Nephron (organoid): ENCODE results near the gene ESRRB.
A peak's percentile ranks its signal among the peaks of the same experiment; 100 is the strongest.

ENCODE experiments used
- H3K27ac Mint-ChIP-seq, 3 experiments: 2 replicates each; pipeline ENCODE4 v1.8.0; 2020; ENCODE audit warnings: mixed read lengths in 3 of 3, mild to moderate bottlenecking in 2 of 3, moderate library complexity in 1 of 3
- H3K27me3 Mint-ChIP-seq: 2 replicates; pipeline ENCODE4 v1.8.0; 2021; ENCODE audit warnings: low read depth, mild to moderate bottlenecking, moderate library complexity, mixed read lengths
- H3K36me3 Mint-ChIP-seq: 2 replicates; pipeline ENCODE4 v1.8.0; 2020; ENCODE audit warnings: low read depth, mixed read lengths
- H3K4me1 Mint-ChIP-seq: 2 replicates; pipeline ENCODE4 v1.8.0; 2020; ENCODE audit warnings: mixed read lengths
- H3K4me3 Mint-ChIP-seq, 3 experiments: 2 replicates each; pipeline ENCODE4 v1.8.0; 2020; ENCODE audit warnings: mild to moderate bottlenecking in 3 of 3, mixed read lengths in 3 of 3, moderate library complexity in 2 of 3
- H3K9me3 Mint-ChIP-seq: 2 replicates; pipeline ENCODE4 v1.8.0; 2020; ENCODE audit warnings: mixed read lengths
- CTCF ChIP-seq, 3 experiments: fragments of 200-600 bp; sonication (generic); IDR thresholded peaks; one replicate each; pipeline ENCODE4 v1.5.0; 2021; ENCODE audit warnings: antibody characterized with exemption in 3 of 3; ENCODE audit not compliant: unreplicated experiment in 3 of 3

ESRRB gene

GRCh38 chr14:76495983-76496382 is 120.0 kb downstream of the ESRRB start:
- Mint-ChIP-seq H3K27me3 (peaks cover 7% of the 10 kb centered on the region), H3K9me3 (no peaks in the 10 kb centered on the region), H3K4me3 (no peak overlapping the region), H3K27ac (peak overlapping the region in 2 of 3 experiments; percentile 5 to 16), H3K4me1 (peaks cover 22% of the 10 kb centered on the region), H3K36me3 (no peaks in the 10 kb centered on the region)
- TF ChIP-seq CTCF (IDR thresholded peaks at IDR 0.05; ENCODE audit: unreplicated experiment in 3 of 3): no peak

DNA sequence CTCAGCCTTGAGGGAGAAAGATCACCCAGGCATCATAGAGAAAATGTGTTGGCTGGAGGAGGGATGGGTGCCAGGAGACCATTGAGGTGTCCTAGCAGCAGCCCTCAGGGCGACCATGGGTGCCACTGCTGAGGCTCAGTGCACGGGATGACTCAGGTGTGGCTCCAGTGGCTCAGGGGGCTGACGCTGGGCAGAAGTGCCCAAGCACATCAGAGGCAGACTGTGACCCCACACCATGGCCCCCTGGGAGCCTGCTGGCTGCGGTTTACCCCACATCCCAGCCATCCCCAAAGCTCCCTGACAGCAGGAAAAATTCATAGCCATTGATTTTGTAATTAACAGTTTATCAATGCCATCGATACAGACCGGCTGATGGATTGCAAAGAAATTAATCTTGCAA is 120.7 kb downstream of the ESRRB start:
- no peaks in the 10 kb centered on the region for H3K9me3 Mint-ChIP-seq
- peak overlapping the region in 2 of 3 experiments; percentile 5 to 16 for H3K27ac Mint-ChIP-seq
- H3K4me3 Mint-ChIP-seq: no peak overlapping the region
- TF ChIP-seq CTCF (IDR thresholded peaks at IDR 0.05; ENCODE audit: unreplicated experiment in 3 of 3): no peak
- peaks cover 7% of the 10 kb centered on the region for H3K27me3 Mint-ChIP-seq
- H3K36me3 Mint-ChIP-seq: no peaks in the 10 kb centered on the region
- peaks cover 17% of the 10 kb centered on the region for H3K4me1 Mint-ChIP-seq

GRCh38 chr14:76497550-76498462 is 121.9 kb downstream of the ESRRB start:
- no peak for TF ChIP-seq CTCF (IDR thresholded peaks at IDR 0.05; ENCODE audit: unreplicated experiment in 3 of 3)
- Mint-ChIP-seq H3K4me3 (no peak overlapping the region), H3K9me3 (no peaks in the 10 kb centered on the region), H3K27me3 (peaks cover 7% of the 10 kb centered on the region), H3K27ac (no peak overlapping the region), H3K36me3 (no peaks in the 10 kb centered on the region), H3K4me1 (peaks cover 17% of the 10 kb centered on the region)

DNA sequence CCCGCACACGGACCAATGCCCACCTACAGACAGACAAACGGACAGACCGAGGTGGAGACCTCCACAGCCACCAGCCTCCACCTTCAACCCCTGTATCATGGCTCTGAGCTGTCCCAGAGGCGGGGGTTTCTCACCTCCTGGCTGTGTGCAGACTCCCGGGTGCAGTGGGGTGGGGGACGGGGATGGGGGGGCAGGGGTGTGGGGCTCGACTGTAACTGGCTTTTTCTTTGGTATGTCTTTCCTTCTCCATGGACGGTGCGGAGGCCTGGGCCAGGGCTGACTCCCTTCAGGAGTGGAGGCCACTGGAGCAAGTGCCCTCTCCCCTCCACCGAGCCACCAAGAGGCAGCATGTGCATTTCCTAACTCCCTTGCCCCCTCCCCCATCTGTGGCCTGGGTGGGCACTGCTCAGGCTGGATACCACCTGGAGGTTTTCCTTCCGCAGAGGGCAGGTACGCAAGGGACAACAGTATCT is 122.6 kb downstream of the ESRRB start:
- Mint-ChIP-seq H3K4me1 (peaks cover 17% of the 10 kb centered on the region), H3K36me3 (no peaks in the 10 kb centered on the region), H3K27ac (no peak overlapping the region), H3K4me3 (no peak overlapping the region), H3K9me3 (no peaks in the 10 kb centered on the region), H3K27me3 (peaks cover 7% of the 10 kb centered on the region)
- no peak for TF ChIP-seq CTCF (IDR thresholded peaks at IDR 0.05; ENCODE audit: unreplicated experiment in 3 of 3)

DNA sequence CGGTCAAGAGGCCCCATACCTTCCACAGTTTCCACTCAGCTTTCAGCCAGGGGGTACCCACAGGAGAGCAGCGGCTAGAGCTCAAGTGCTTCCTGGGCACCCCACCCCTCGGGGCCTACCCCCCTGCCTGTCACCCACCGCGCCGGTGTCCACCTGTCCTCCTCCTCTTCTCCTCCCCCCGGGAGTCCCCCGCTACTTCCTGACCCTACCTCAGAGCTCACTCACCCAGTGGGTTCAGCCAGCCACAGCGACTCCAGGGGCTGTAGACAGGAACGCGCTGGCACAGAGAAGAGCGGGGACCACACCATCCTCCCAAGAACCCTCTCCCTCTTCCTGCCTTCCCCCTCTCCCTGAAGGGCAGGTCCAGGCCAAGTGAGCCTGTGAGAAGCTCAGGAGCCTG is 123.0 kb downstream of the ESRRB start:
- no peaks in the 10 kb centered on the region for H3K9me3 Mint-ChIP-seq
- no peak overlapping the region for H3K4me3 Mint-ChIP-seq
- peaks cover 7% of the 10 kb centered on the region for H3K27me3 Mint-ChIP-seq
- H3K27ac Mint-ChIP-seq: no peak overlapping the region
- TF ChIP-seq CTCF (IDR thresholded peaks at IDR 0.05; ENCODE audit: unreplicated experiment in 3 of 3): no peak
- peaks cover 17% of the 10 kb centered on the region for H3K4me1 Mint-ChIP-seq
- H3K36me3 Mint-ChIP-seq: no peaks in the 10 kb centered on the region

DNA sequence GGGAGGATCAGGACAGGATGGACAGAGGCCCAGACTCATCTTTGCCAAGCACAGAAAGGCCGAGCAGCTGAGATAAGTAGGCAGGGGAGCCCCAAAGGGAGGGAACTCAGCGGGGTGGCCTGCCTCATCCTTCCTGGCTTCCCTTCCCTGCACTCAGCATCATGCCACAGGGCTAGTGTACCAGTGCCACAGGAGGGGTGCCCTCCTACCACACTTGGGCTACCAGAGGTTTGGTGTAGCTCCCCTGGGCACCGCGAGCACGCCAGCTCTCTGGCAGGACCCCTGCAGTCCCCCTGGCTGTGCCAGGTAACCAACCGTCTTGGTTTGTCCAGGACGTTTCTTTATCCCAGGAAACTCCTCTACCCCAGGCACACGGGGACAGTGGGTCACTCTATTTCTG is 123.5 kb downstream of the ESRRB start:
- Mint-ChIP-seq H3K36me3 (no peaks in the 10 kb centered on the region), H3K27ac (no peak overlapping the region), H3K4me3 (no peak overlapping the region), H3K4me1 (peaks cover 17% of the 10 kb centered on the region), H3K9me3 (no peaks in the 10 kb centered on the region), H3K27me3 (peaks cover 7% of the 10 kb centered on the region)
- no peak for TF ChIP-seq CTCF (IDR thresholded peaks at IDR 0.05; ENCODE audit: unreplicated experiment in 3 of 3)
